SK-N-SH (cell line): ENCODE measurements around the gene TEX101. TPM values are rescaled to one million over a fixed set of nuclear protein-coding genes. Genes with fewer than 3 reads are reported as not detected.
"Not testable (repeated sequence)": the region's sequence is repeated elsewhere in the genome, so short reads cannot be mapped to it uniquely, and the experiment has no call there.

Source experiments
- CTCF ChIA-PET: fragments of 300-600, 350-600 bp; formaldehyde crosslinking; extraction: SDS; loops from one replicate; lab custom pipeline; 2021; lab: Yijun Ruan, JAX
- POLR2A ChIA-PET: fragments of 350-600 bp; sonication (Branson Sonifier 250); formaldehyde crosslinking; extraction: SDS; loops from one replicate; lab custom pipeline; 2020; ENCODE audit warnings: antibody characterized with exemption, inconsistent platforms; lab: Yijun Ruan, JAX
- DNase-seq: peaks from one replicate; pipeline ENCODE4 v3.0.0; 2012
- H2AFZ ChIP-seq: fragments of 200-600 bp; sonication (generic); 2 replicates; pipeline ENCODE4 v1.8.1; 2016; ENCODE audit warnings: antibody characterized with exemption, mild to moderate bottlenecking, low read depth
- H3F3A ChIP-seq: fragments of 200-600 bp; sonication (generic); replicated peaks from 2 replicates; pipeline ENCODE3; 2016; ENCODE audit warnings: antibody characterized with exemption, mild to moderate bottlenecking; ENCODE audit not compliant: insufficient read depth
- H3K27ac ChIP-seq, 2 experiments: fragments of 200-500 bp in 1 of 2; fragments of 200-600 bp in 1 of 2; sonication (Bioruptor generic) in 1 of 2; sonication (generic), shearing (Covaris generic) in 1 of 2; 2 replicates each; pipeline versions ENCODE4 v1.5.1 to v1.6.1; 2014 to 2016; ENCODE audit warnings: low read depth in 2 of 2, inconsistent platforms in 1 of 2, low read length in 1 of 2, mild to moderate bottlenecking in 1 of 2, mixed read lengths in 1 of 2
- H3K27me3 ChIP-seq: fragments of 200-600 bp; sonication (generic), shearing (Covaris generic); 2 replicates; pipeline ENCODE4 v1.6.1; 2016; ENCODE audit warnings: mixed run types; ENCODE audit not compliant: insufficient read depth
- H3K36me3 ChIP-seq, 2 experiments: fragments of 200-500 bp in 1 of 2; fragments of 200-600 bp in 1 of 2; sonication (Bioruptor generic) in 1 of 2; sonication (generic) in 1 of 2; replicated peaks in 1 of 2; 2 replicates each; pipeline versions ENCODE3 to v1.5.1; 2014 to 2016; ENCODE audit warnings: low read length in 1 of 2, mild to moderate bottlenecking in 1 of 2; ENCODE audit not compliant: insufficient read depth in 2 of 2, control insufficient read depth in 1 of 2
- H3K4me1 ChIP-seq, 2 experiments: fragments of 200-500 bp in 1 of 2; fragments of 200-600 bp in 1 of 2; sonication (Bioruptor generic) in 1 of 2; sonication (generic), shearing (Covaris generic) in 1 of 2; 2 replicates each; pipeline versions ENCODE4 v1.5.1 to v1.6.1; 2014 to 2016; ENCODE audit warnings: low read depth in 1 of 2, low read length in 1 of 2, mixed run types in 1 of 2; ENCODE audit not compliant: insufficient read depth in 2 of 2, control insufficient read depth in 1 of 2
- H3K4me2 ChIP-seq: fragments of 200-600 bp; sonication (generic), shearing (Covaris generic); 2 replicates; pipeline ENCODE4 v1.6.1; 2017; ENCODE audit warnings: mixed run types
- H3K4me3 ChIP-seq, 2 experiments: fragments of 200-500 bp in 1 of 2; fragments of 200-600 bp in 1 of 2; sonication (Bioruptor generic) in 1 of 2; sonication (generic), shearing (Covaris generic) in 1 of 2; 2 replicates each; pipeline versions ENCODE4 v1.5.1 to v1.8.1; 2014 to 2016; ENCODE audit warnings: low read depth in 2 of 2, inconsistent platforms in 1 of 2, low read length in 1 of 2, mild to moderate bottlenecking in 1 of 2, mixed read lengths in 1 of 2, moderate library complexity in 1 of 2
- H3K79me2 ChIP-seq: fragments of 200-600 bp; sonication (generic); 2 replicates; pipeline ENCODE4 v1.8.1; 2017; ENCODE audit warnings: mild to moderate bottlenecking; ENCODE audit not compliant: insufficient read depth
- H3K9ac ChIP-seq: fragments of 200-600 bp; sonication (generic); 2 replicates; pipeline ENCODE4 v1.6.1; 2017; ENCODE audit warnings: mixed run types
- H3K9me2 ChIP-seq: fragments of 200-600 bp; sonication (generic); 2 replicates; pipeline ENCODE4 v1.6.1; 2017; ENCODE audit warnings: mixed run types
- H3K9me3 ChIP-seq: fragments of 200-600 bp; sonication (generic); 2 replicates; pipeline ENCODE4 v1.6.1; 2017; ENCODE audit warnings: mixed run types, mild to moderate bottlenecking, moderate library complexity
- H4K20me1 ChIP-seq: fragments of 200-600 bp; sonication (generic); 2 replicates; pipeline ENCODE4 v1.6.1; 2017; ENCODE audit warnings: mild to moderate bottlenecking, mixed run types; ENCODE audit not compliant: insufficient read depth
- CHD2 ChIP-seq: fragments of 150-350 bp; IDR thresholded peaks from 2 replicates; pipeline ENCODE4 v1.6.1; 2018; ENCODE audit warnings: low read length; ENCODE audit not compliant: partially characterized antibody
- CTCF ChIP-seq: fragments of 200-600 bp; sonication (generic); IDR thresholded peaks from 2 replicates; pipeline ENCODE4 v1.6.1; 2017; ENCODE audit warnings: antibody characterized with exemption, mild to moderate bottlenecking, moderate library complexity
- ELF1 ChIP-seq: IDR thresholded peaks from 2 replicates; pipeline ENCODE4 v1.4.0; 2012
- EZH2phosphoT487 ChIP-seq: fragments of 200-600 bp; sonication (generic); IDR thresholded peaks from 2 replicates; pipeline ENCODE4 v1.6.1; 2017; ENCODE audit warnings: low read depth, mixed run types, mild to moderate bottlenecking, antibody characterized with exemption, moderate library complexity, borderline replicate concordance
- FOXJ3 ChIP-seq: sonication (generic); formaldehyde crosslinking; IDR thresholded peaks from 2 replicates; pipeline ENCODE4 v1.5.1; 2020; ENCODE audit warnings: mild to moderate bottlenecking, missing genetic modification reagents
- GABPA ChIP-seq: IDR thresholded peaks from 2 replicates; pipeline ENCODE4 v1.4.0; 2012; ENCODE audit warnings: low read depth, mild to moderate bottlenecking
- JUND ChIP-seq: IDR thresholded peaks from 2 replicates; pipeline ENCODE4 v1.4.0; 2012
- MEF2A ChIP-seq: IDR thresholded peaks from 2 replicates; pipeline ENCODE4 v1.4.0; 2012; ENCODE audit warnings: low read depth, borderline replicate concordance
- MXI1 ChIP-seq: IDR thresholded peaks from 2 replicates; pipeline ENCODE4 v1.6.1; 2012; ENCODE audit warnings: mild to moderate bottlenecking, low read depth, low read length, improper control_type of control experiment
- NRF1 ChIP-seq: IDR thresholded peaks from 2 replicates; pipeline ENCODE4 v1.6.1; 2012; ENCODE audit warnings: low read depth, mild to moderate bottlenecking, low read length
- RFX5 ChIP-seq: IDR thresholded peaks from 2 replicates; pipeline ENCODE4 v1.6.1; 2012; ENCODE audit warnings: mild to moderate bottlenecking, improper control_type of control experiment, low read length
- SIN3A ChIP-seq: IDR thresholded peaks from 2 replicates; pipeline ENCODE4 v1.6.1; 2012; ENCODE audit warnings: low read depth, mild to moderate bottlenecking, low read length, moderate library complexity, borderline replicate concordance
- TAF1 ChIP-seq: IDR thresholded peaks from 2 replicates; pipeline ENCODE4 v1.6.1; 2012; ENCODE audit warnings: low read depth, mild to moderate bottlenecking, low read length, moderate library complexity, borderline replicate concordance
- TCF12 ChIP-seq: IDR thresholded peaks from 2 replicates; pipeline ENCODE4 v1.4.0; 2012
- TEAD4 ChIP-seq: IDR thresholded peaks from 2 replicates; pipeline ENCODE4 v1.4.0; 2012; ENCODE audit warnings: mild to moderate bottlenecking, borderline replicate concordance; ENCODE audit not compliant: insufficient read depth
- USF1 ChIP-seq: IDR thresholded peaks from 2 replicates; pipeline ENCODE4 v1.4.0; 2012; ENCODE audit warnings: low read depth, borderline replicate concordance
- USF2 ChIP-seq: fragments of 150-350 bp; IDR thresholded peaks from 2 replicates; pipeline ENCODE4 v1.6.1; 2017; ENCODE audit warnings: antibody characterized with exemption, low read length, low read depth, borderline replicate concordance
- WGBS: methylation state at CpG from one replicate; pipeline ENCODE4 v1.1.6; 2017; ENCODE audit warnings: low lambda C conversion rate; 5-methylcytosine and 5-hydroxymethylcytosine counted together
- polyA plus RNA-seq, 3 experiments: library from polyadenylated mRNA; depleted of rRNA; stranded (reverse); fragments of >200 nt; gene quantifications; 2 replicates each; pipeline ENCODE4 v1.2.3, GENCODE V29; 2012
- TF ChIP-seq, protein P1 (sequence below): fragments of 150-350 bp; IDR thresholded peaks from 2 replicates; pipeline ENCODE4 v1.6.1; 2016; ENCODE audit warnings: mild to moderate bottlenecking, low read depth, low read length

TEX101 gene
- polyA plus RNA-seq, 1 of the 3 experiments (the other 2 are of a cell fraction): 0.07 TPM

DNA sequence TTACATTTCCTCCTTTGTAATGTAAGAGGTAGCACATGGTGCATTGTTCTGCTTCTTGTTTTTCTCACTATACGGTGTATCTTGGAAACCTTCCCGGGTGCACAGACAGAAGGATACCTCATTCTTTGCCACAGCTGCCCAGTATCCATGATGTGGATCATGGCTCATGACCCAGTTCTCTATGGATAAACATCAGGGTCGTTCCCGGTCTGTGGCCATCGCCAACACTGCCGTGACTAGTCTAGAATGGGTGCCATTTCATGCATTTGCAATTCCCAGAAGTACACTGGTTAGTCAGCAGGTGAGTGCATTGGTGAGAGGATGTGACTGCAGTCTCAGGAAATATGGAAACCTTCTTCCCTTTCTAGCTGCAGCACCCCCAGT is 23.1 kb upstream of the TEX101 start:
- WGBS: 11% methylated on average over 6 of the region's 6 CpGs
- H3F3A ChIP-seq, H2AFZ ChIP-seq, H3K9ac ChIP-seq, H3K36me3 ChIP-seq, H3K9me3 ChIP-seq, H3K9me2 ChIP-seq, H3K79me2 ChIP-seq, POLR2A ChIA-PET, H3K4me1 ChIP-seq, H4K20me1 ChIP-seq, H3K27ac ChIP-seq, CTCF ChIA-PET, H3K4me2 ChIP-seq, H3K4me3 ChIP-seq, DNase-seq: not testable (repeated sequence)
- H3K27me3 ChIP-seq: peaks cover 68% of the 10 kb centered on the region

DNA sequence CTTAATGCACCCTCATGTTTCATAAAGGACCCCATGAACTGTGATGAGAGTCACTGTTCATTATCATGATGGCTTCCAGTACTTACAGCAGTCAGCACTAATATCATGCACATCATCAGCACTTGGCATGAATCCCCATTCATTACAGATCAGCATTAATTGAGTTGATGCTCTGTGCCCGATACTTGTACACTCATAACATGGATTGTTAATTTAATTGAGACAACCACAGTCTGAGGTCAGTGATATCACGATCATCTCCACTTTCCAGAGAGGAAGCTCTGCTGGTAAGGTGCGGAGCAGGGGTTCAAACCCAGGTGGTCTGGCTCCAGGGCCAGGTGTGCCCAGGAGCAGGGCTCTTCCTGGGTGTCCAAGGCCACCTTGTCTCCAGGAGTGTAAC is 21.2 kb upstream of the TEX101 start:
- H3K4me1 ChIP-seq, H3K4me2 ChIP-seq, CTCF ChIA-PET, H3K4me3 ChIP-seq, DNase-seq, H3K27ac ChIP-seq, H2AFZ ChIP-seq, H3K9me3 ChIP-seq, H3K36me3 ChIP-seq, H3F3A ChIP-seq, H3K9ac ChIP-seq, H3K9me2 ChIP-seq, H3K79me2 ChIP-seq, H4K20me1 ChIP-seq, POLR2A ChIA-PET: not testable (repeated sequence)
- peaks cover 76% of the 10 kb centered on the region for H3K27me3 ChIP-seq
- 23% methylated on average over 3 of the region's 3 CpGs for WGBS
- peak; percentile 35; the same call in 1 of the 2 replicates for TF ChIP-seq TCF12

DNA sequence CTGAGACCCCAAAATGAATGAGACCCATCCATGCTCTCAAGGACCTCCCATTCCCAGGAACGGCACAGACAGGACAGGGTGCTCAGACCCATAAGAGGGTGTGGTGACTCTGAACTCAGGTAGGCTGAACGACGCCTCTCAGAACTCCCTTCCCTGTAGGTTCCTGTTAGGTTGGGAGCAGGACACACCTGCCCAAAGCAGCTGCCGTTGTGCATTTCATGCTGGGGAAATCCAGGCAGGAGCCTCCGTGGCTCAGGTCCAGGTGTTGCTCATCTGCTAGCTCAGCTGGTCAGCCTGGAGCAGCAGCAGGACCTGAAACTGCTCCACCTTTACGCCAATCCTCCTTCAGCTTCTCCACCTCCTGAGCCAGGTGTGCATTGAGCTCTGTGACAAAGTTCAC is 19.1 kb upstream of the TEX101 start:
- no peak for DNase-seq
- Histone ChIP-seq H3K4me3 (no peak overlapping the region), H3K79me2 (no peaks in the 10 kb centered on the region), H4K20me1 (no peaks in the 10 kb centered on the region), H3F3A (no peaks in the 10 kb centered on the region), H3K36me3 (no peaks in the 10 kb centered on the region), H3K27me3 (peaks cover 77% of the 10 kb centered on the region), H3K9me3 (no peaks in the 10 kb centered on the region), H3K4me2 (no peak overlapping the region), H3K27ac (no peak overlapping the region), H3K9ac (no peak overlapping the region)
- CTCF ChIA-PET: no interaction called here
- WGBS: 9% methylated on average over 6 of the region's 6 CpGs
- POLR2A ChIA-PET: no interaction called here
- TF ChIP-seq SIN3A: no peak
- TF ChIP-seq EZH2phosphoT487: no peak
- TF ChIP-seq USF2: no peak
- no peak for TF ChIP-seq CTCF
- TF ChIP-seq, protein P1, sequence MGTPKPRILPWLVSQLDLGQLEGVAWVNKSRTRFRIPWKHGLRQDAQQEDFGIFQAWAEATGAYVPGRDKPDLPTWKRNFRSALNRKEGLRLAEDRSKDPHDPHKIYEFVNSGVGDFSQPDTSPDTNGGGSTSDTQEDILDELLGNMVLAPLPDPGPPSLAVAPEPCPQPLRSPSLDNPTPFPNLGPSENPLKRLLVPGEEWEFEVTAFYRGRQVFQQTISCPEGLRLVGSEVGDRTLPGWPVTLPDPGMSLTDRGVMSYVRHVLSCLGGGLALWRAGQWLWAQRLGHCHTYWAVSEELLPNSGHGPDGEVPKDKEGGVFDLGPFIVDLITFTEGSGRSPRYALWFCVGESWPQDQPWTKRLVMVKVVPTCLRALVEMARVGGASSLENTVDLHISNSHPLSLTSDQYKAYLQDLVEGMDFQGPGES: no peak
- TF ChIP-seq NRF1: no peak
- no peak for TF ChIP-seq CHD2
- TF ChIP-seq ELF1: no peak
- no peak for TF ChIP-seq TAF1
- no peak for TF ChIP-seq JUND
- no peak for TF ChIP-seq MXI1
- TF ChIP-seq RFX5: no peak
- no peak for TF ChIP-seq MEF2A
- TF ChIP-seq GABPA: no peak
- TF ChIP-seq TCF12: no peak
- TF ChIP-seq USF1: no peak
- no peak for TF ChIP-seq TEAD4
- no peak for TF ChIP-seq FOXJ3 (CRISPR knock-in tag)
- TF ChIP-seq, all 33 proteins: peak for 0
- H3K9me2 ChIP-seq: no peaks in the 10 kb centered on the region
- H3K4me1 ChIP-seq: peaks cover 0 to 2% of the 10 kb centered on the region in 2 experiments; a peak in 1 of 4 replicates
- H2AFZ ChIP-seq: no peak overlapping the region
